AG04450 (cell line): ENCODE results near the gene SHF. TPM values are rescaled to one million over a fixed set of nuclear protein-coding genes. Genes with fewer than 3 reads are reported as not detected.

Experiments used
- CTCF ChIA-PET: fragments of 300-600, 350-600 bp; formaldehyde crosslinking; extraction: SDS; loops from one replicate; lab custom pipeline; 2022; ENCODE audit warnings: antibody characterized with exemption, inconsistent platforms; lab: Charles Lee
- POLR2A ChIA-PET: fragments of 350-600 bp; formaldehyde crosslinking; extraction: SDS; loops from one replicate; lab custom pipeline; 2021; ENCODE audit warnings: antibody characterized with exemption, inconsistent platforms; lab: Yijun Ruan, JAX
- DNase-seq: peaks from one replicate; pipeline ENCODE4 v3.0.0-alpha.2; 2011; ENCODE audit warnings: low read depth, low spot score
- H3K27ac ChIP-seq: one replicate; pipeline ENCODE4 v1.5.1; 2012; ENCODE audit warnings: low read depth, low read length, control low read depth
- H3K27me3 ChIP-seq: one replicate; pipeline ENCODE4 v1.6.0; 2012; ENCODE audit warnings: low read length; ENCODE audit not compliant: control insufficient read depth, insufficient read depth
- H3K4me3 ChIP-seq: 2 replicates; pipeline ENCODE4 v1.5.1; 2011; ENCODE audit warnings: mild to moderate bottlenecking, low read depth, low read length, control low read depth
- H3K9me3 ChIP-seq: 2 replicates; pipeline ENCODE4 v1.5.1; 2012; ENCODE audit warnings: low read length; ENCODE audit not compliant: control insufficient read depth, insufficient read depth
- polyA plus RNA-seq: library from polyadenylated mRNA; depleted of rRNA; stranded (reverse); fragments of >200 nt; gene quantifications from 2 replicates; pipeline ENCODE4 v1.2.3, GENCODE V29; 2011
- TF ChIP-seq, protein P1 (sequence below): IDR thresholded peaks from 2 replicates; pipeline ENCODE4 v1.5.1; 2011; ENCODE audit warnings: low read depth, low read length, control low read depth, inconsistent platforms

The SHF gene
- polyA plus RNA-seq, 1 experiment, result 4.1 TPM

DNA sequence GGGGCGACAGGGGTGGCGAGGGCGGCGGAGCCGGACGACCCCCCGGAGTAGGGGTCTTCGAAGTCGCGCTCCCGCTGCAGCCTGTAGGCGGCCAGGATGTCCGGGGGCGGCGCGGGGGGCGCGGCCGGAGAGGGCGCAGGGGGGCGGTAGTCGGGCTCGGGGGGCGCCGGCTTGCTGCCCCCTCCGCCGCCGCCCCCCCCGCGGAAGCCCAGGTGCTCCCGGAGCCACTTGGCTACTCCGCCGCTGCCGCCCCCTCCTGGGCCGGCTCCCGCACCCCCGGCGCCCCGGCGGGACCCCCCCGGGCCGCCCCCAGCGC is 230 bp downstream of the SHF start:
- POLR2A ChIA-PET, result interaction anchor here (1.1 kb wide), 2 partner anchors 11 to 13 kb away, joined by 3 read pairs; no protein-coding TSS in a partner anchor
- CTCF ChIA-PET, result interaction anchor here (1.0 to 5.2 kb wide), 2 partner anchors 11 to 24 kb away, joined by 4 to 38 read pairs; no protein-coding TSS in a partner anchor
- Histone ChIP-seq H3K4me3 (peak overlapping the region; percentile 76), H3K27ac (no peak overlapping the region), H3K27me3 (peaks cover 17% of the 10 kb centered on the region), H3K9me3 (no peaks in the 10 kb centered on the region)
- no peak for DNase-seq
- TF ChIP-seq, protein P1, sequence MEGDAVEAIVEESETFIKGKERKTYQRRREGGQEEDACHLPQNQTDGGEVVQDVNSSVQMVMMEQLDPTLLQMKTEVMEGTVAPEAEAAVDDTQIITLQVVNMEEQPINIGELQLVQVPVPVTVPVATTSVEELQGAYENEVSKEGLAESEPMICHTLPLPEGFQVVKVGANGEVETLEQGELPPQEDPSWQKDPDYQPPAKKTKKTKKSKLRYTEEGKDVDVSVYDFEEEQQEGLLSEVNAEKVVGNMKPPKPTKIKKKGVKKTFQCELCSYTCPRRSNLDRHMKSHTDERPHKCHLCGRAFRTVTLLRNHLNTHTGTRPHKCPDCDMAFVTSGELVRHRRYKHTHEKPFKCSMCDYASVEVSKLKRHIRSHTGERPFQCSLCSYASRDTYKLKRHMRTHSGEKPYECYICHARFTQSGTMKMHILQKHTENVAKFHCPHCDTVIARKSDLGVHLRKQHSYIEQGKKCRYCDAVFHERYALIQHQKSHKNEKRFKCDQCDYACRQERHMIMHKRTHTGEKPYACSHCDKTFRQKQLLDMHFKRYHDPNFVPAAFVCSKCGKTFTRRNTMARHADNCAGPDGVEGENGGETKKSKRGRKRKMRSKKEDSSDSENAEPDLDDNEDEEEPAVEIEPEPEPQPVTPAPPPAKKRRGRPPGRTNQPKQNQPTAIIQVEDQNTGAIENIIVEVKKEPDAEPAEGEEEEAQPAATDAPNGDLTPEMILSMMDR, result no peak

DNA sequence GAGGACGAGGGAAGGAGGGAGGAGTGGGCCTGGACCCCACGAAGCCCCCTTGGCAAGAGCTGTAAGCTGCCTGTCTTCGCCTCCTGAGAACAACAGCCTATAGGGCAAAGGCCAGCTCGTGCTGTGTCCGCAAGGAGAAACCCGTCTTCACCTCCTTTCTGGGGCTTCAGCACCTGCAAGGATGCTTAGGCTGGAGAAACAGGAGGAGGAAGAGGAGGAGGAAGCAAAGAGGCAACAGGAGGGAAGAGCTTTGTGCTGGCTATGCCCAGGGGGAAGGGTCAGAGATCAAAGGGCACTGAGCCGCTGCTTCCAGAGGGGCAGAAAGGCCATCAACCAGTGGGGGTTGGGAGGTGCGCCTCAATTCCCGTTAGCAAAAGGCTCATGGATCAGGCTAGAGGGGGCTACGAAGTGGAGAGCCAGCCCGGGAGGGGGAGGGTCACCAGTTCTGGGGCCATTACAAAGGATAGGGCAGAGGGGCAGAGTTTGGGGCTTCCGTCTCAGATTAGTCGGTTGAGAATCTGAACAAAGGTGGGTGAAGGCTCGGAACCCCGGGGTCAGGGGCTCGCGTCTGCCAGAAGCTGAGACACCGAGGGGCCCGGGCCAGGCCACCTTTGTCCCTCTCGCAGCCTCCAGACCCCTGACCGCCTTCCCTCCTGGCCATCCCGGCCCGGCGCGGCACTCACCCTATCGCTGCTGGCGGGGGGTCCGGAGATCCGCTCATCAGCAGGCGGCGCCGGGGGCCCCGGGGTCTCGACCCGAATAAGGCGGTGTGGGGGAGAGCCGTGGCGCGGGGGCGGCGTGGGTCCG is 792 bp downstream of the SHF start:
- no peaks in the 10 kb centered on the region for H3K9me3 ChIP-seq
- ChIA-PET CTCF (interaction anchor here (0.9 to 5.2 kb wide), 9 partner anchors 12 to 244 kb away, joined by 3 to 38 read pairs (median 4); no protein-coding TSS in a partner anchor), POLR2A (interaction anchor here (1.1 kb wide), 2 partner anchors 11 to 13 kb away, joined by 3 read pairs; no protein-coding TSS in a partner anchor)
- no peak for DNase-seq
- TF ChIP-seq, protein P1, result no peak
- H3K27me3 ChIP-seq, result peaks cover 17% of the 10 kb centered on the region
- H3K27ac ChIP-seq, result no peak overlapping the region
- H3K4me3 ChIP-seq, result peak overlapping the region; percentile 76

GRCh38 chr15:45185903-45186770 is 1.6 kb downstream of the SHF start:
- ChIA-PET CTCF (interaction anchor here (0.9 to 5.2 kb wide), 8 partner anchors 12 to 245 kb away, joined by 3 to 38 read pairs (median 6); no protein-coding TSS in a partner anchor), POLR2A (interaction anchor here (0.5 to 1.2 kb wide), 3 partner anchors 11 to 23 kb away, joined by 3 to 6 read pairs (median 4); no protein-coding TSS in a partner anchor)
- Histone ChIP-seq H3K27me3 (peaks cover 14% of the 10 kb centered on the region), H3K4me3 (peak overlapping the region; percentile 76), H3K27ac (no peak overlapping the region), H3K9me3 (no peaks in the 10 kb centered on the region)
- no peak for DNase-seq
- TF ChIP-seq, protein P1, result no peak

DNA sequence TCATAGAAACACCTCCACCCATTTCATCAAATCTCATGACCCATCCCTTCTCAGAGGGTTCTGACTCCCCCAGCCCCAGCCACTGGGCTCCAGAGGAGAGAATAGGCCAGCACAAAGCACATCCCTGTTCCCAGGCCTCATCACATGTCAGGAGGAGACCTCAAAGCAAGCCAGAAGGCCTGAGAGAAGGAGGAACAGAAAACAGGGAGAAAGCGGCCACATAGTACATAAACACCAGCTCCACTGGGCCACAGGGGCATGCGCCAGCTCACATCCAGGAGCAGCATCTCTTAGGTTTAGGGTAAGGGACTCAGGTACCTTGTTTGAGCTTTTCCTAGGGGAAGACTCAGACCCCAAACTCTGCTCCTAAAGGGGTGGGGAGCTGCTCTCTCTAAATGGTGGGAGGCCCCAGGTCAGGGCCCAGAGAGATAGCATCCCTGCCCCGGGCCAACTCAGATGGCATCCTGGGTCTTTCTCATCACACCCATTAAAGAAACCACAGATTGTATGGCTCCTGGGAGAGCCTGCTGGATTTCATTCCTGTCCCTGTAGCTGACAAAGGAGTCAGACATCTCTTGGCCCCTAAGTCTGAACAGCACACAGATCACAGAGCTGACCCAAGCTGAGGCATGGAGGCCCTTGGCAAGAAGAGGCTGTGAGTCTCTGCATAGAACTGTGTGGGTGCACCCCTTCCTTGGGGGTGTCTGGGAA is 2.5 kb downstream of the SHF start:
- CTCF ChIA-PET, result interaction anchor here (1.4 to 5.2 kb wide), 6 partner anchors 13 to 215 kb away, joined by 3 to 38 read pairs (median 10); no protein-coding TSS in a partner anchor
- Histone ChIP-seq H3K27ac (peak overlapping the region; percentile 2), H3K4me3 (no peak overlapping the region), H3K9me3 (no peaks in the 10 kb centered on the region), H3K27me3 (peaks cover 6% of the 10 kb centered on the region)
- TF ChIP-seq, protein P1, result no peak
- POLR2A ChIA-PET, result interaction anchor here (1.1 to 1.2 kb wide), 2 partner anchors 13 to 22 kb away, joined by 3 to 4 read pairs; no protein-coding TSS in a partner anchor
- no peak for DNase-seq
